HG03342 (cell line): Measurements from ENCODE around the gene MAP2K7.
A peak's percentile ranks its signal among the peaks of the same experiment; 100 is the strongest.

Experiments used
- ATAC-seq: cut with Tn5 transposase; IDR thresholded peaks from one replicate; pipeline ENCODE4 v1.9.1; 2021; ENCODE audit warnings: mild to moderate bottlenecking, moderate library complexity; ENCODE audit not compliant: unreplicated experiment

Gene MAP2K7

DNA sequence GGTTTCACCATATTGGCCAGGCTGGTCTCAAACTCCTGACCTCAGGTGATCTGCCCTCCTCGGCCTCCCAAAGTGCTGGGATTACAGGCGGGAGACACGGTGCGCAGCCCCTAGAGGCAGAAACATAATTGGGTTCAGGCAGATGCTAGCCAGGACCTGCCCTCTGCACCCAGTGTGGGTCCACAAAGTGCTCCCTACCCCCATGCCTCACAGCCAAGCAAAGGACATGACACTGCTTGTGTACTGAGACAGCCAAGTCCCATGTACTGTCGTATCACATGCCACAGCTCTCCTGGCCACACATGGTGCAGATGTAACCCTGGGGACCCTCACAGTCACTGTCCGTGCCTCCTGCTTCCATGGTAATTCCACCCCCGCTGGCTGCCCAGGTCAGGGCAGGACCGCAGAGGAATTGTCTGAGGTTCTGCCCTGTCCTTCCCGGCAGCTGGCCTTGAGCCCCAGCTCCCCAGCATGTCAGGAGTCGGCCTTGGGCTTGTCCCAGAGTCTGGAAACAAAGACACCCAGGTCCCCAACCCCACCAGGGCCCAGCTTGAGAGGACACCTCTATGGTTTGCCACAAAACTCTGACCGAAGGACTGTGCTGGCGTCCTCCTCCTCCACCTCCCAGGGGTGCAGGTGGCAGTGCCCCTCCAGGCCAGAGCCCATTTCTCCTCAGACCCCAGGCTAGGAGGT, 37.1 kb upstream of the MAP2K7 start:
- ATAC-seq: no peak

GRCh38 chr19:7867092-7867844, 36.4 kb upstream of the MAP2K7 start:
- ATAC-seq: no peak

GRCh38 chr19:7868326-7868670, 35.4 kb upstream of the MAP2K7 start:
- ATAC-seq: no peak

- peak; percentile 59 for ATAC-seq
These were observed 34.8 kb upstream of the MAP2K7 start for GRCh38 chr19:7868671-7869452.

GRCh38 chr19:7869453-7869909, 34.2 kb upstream of the MAP2K7 start:
- ATAC-seq: peak; percentile 46

DNA sequence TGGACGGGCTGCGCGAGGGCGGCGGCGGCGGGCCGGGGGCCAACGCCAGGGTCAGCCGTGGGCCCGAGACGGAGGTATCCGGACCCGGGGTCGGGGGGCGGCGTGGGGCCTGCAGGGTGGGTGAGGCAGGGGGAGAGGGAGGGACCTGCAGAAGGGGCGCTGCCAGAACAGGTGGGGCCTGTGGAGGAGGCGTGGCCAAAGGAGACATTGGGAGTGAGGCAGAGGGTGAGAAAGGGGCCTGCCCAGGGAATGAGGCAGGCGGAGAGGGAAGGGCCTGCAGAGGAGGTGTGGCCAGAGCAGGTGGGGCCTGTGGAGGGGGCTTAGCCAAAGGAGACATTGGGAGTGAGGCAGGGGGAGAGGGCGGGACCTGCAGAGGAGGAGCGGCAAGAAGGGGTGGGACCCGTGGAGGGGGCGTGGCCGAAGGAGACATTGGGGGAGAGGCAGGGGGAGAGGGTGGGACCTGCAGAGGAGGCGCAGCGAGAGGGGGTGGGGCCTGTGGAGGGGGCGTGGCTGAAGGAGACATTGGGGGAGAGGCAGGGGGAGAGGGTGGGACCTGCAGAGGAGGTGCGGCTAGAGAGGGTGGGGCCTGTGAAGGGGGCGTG, 33.7 kb upstream of the MAP2K7 start:
- no peak for ATAC-seq

- no peak for ATAC-seq
These were observed 32.9 kb upstream of the MAP2K7 start for GRCh38 chr19:7870571-7871436.

DNA sequence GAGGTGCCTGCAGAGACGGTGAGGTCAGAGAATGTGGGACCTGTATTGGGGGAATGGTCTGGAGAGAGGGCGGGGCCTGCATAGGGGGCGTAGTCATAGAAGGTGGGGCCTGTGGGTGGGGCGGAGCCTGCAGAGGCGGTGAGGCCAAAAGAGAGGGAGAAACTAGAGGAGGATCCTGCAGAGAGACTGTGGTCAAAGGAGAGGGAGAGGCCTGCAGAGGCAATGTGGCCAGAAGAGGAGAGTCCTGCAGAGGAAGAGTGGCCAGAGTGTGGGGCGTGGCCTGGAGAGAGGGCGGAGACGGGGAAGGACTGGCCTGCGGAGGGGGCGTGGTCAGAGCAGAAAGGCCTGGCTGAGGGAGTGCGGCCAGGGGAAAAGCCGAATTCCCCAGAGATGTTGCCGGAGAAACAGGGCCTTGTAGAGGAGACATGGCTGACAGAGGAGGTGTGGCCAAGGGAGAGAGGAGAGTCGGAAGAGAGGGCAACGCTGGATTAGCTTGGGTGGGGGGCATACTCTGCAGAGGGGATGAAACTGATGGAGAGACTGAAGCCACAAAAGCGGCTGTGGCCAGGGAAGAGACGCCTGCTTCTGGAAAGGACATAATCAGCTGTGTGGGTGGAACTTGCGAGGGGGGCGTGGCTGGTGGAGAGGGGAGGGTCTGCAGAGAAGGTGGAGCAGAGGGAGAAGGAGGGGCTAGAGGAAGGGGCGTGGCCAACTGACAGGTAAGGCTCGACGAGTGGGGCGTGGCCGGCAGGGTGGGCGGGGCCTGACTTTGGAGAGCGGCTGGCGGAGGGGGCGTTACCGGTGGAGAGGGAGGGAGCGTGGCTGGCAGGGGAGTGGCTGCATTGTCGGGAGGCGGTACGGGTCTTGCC, 32.0 kb upstream of the MAP2K7 start:
- no peak for ATAC-seq

DNA sequence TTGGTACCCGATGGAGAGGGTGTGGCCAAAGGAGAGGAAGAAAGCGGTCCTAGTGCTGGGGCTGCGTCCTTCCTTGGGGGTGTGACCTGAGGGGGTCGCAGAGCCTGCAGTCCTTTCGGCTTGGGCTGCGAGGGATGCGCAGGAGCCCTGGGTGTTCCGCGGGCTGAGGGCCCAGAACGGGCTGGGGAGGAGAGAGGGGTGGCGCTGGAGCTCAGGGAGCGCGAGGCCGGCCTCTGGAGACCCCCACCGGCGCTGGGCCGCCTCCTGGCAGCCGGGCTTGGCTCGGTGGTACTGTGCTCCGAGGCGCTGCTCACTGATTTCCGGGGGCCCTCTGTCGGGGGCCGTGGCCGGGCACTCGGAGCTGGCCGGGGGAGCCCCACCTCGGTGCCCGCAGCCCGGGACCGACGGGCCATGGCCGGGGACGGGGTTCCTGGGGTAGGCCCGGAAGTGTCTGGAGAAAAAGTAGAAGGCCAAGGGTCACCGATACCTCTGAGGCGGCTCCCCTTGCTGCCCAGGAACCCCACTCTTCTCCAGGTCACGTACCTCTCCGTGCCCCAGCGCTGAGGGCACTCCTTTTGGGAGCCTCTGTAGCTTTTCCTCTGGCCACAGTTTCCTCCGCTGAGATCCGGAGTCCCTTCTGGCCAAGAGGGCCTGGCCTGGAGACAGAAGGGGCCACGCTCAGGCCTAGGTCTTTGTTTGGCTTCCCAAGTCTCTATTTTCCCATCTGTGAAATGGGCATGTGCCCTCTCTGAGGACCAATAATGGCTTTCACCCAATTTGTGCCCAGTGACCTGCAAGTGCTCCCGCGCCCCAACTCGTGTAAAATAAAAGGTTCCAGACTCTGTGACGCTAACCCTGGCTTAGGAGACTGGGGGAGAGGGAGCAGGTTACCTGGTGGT, 31.1 kb upstream of the MAP2K7 start:
- no peak for ATAC-seq

- ATAC-seq: no peak
These were observed 30.2 kb upstream of the MAP2K7 start for GRCh38 chr19:7873304-7874075.

GRCh38 chr19:7874076-7874896, 29.4 kb upstream of the MAP2K7 start, which contains the start of gene PRR36:
PRR36 (minus strand) TSS chr19:7874390; CDS start chr19:7873689, 701 bp downstream.
- no peak for ATAC-seq

- no peak for ATAC-seq
These were observed 28.8 kb upstream of the MAP2K7 start for GRCh38 chr19:7874897-7875273.

GRCh38 chr19:7877249-7877836, 26.3 kb upstream of the MAP2K7 start:
- ATAC-seq: no peak

GRCh38 chr19:7879111-7879807, 24.4 kb upstream of the MAP2K7 start:
- no peak for ATAC-seq

DNA sequence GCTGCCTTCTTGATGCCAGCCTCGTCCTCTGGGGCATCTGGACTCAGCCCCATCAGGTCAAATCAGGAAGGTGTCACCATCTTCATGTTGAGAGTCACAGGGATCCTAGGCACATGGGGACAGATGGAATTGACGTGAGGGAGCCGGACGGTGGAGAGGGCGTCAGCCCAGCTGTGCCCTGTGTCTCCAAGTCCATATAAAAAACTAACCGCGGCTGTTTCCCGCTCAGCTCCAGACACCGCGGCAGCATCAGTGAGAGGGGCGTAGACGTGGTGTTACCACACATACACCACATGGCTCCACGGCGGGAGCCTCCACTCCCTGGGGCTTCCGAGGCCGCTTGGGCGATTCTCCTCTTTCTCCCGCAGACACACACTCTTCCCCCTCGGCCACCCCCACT, 23.8 kb upstream of the MAP2K7 start:
- no peak for ATAC-seq

GRCh38 chr19:7881910-7882309, 21.8 kb upstream of the MAP2K7 start:
- ATAC-seq: no peak
